Liver (tissue), 9 donors: ENCODE results near the gene SOX13. TPM values are rescaled to one million over a fixed set of nuclear protein-coding genes. Genes with fewer than 3 reads are reported as not detected.
"Not testable (repeated sequence)": the region's sequence is repeated elsewhere in the genome, so short reads cannot be mapped to it uniquely, and the experiment has no call there.

Source experiments
- DNase-seq: peaks from one replicate; pipeline ENCODE4 v3.0.0-alpha.2; 2017; ENCODE audit warnings: low spot score
- H3K27ac ChIP-seq, 2 donors: one replicate each; pipeline ENCODE4 v1.7.0; 2013; ENCODE audit warnings: inconsistent platforms in 2 of 2, low read length in 2 of 2, control low read depth in 1 of 2, low read depth in 1 of 2, mild to moderate bottlenecking in 1 of 2
- H3K27me3 ChIP-seq, 4 donors: one replicate each; pipeline versions ENCODE4 v1.6.1 to v1.7.0; 2013; ENCODE audit warnings: low read length in 3 of 4, inconsistent platforms in 1 of 4, mild to moderate bottlenecking in 1 of 4, moderate library complexity in 1 of 4; ENCODE audit not compliant: control insufficient read depth in 4 of 4, insufficient read depth in 4 of 4
- H3K36me3 ChIP-seq, 4 donors: one replicate each; pipeline versions ENCODE4 v1.6.1 to v1.7.0; 2013; ENCODE audit warnings: low read length in 3 of 4, mild to moderate bottlenecking in 3 of 4, low read depth in 1 of 4, moderate library complexity in 1 of 4; ENCODE audit not compliant: control insufficient read depth in 4 of 4, insufficient read depth in 3 of 4
- H3K4me1 ChIP-seq, 4 donors: one replicate each; pipeline versions ENCODE4 v1.6.1 to v1.7.0; 2013; ENCODE audit warnings: low read length in 3 of 4, mild to moderate bottlenecking in 3 of 4, moderate library complexity in 1 of 4; ENCODE audit not compliant: control insufficient read depth in 4 of 4, insufficient read depth in 4 of 4
- H3K4me3 ChIP-seq, 3 donors: one replicate each; pipeline versions ENCODE4 v1.6.1 to v1.7.0; 2013; ENCODE audit warnings: low read length in 3 of 3, control low read depth in 1 of 3, low read depth in 1 of 3, mild to moderate bottlenecking in 1 of 3
- H3K9ac ChIP-seq, 2 donors: one replicate each; pipeline ENCODE4 v1.7.0; 2013; ENCODE audit warnings: low read length in 2 of 2, mild to moderate bottlenecking in 2 of 2, moderate library complexity in 2 of 2, control low read depth in 1 of 2, low read depth in 1 of 2
- H3K9me3 ChIP-seq, 4 donors: one replicate each; pipeline versions ENCODE4 v1.6.1 to v1.7.0; 2013; ENCODE audit warnings: low read length in 3 of 4; ENCODE audit not compliant: control insufficient read depth in 4 of 4
- EGR1 ChIP-seq, 2 donors: IDR thresholded peaks; 2 replicates each; pipeline ENCODE4 v1.6.1; 2016 to 2018; ENCODE audit warnings: antibody characterized with exemption in 2 of 2, low read depth in 2 of 2
- GABPA ChIP-seq, 2 donors: IDR thresholded peaks in 1 of 2; conservative IDR thresholded peaks in 1 of 2; 2 replicates each; pipeline ENCODE4 v1.6.1; 2016; ENCODE audit warnings: antibody characterized with exemption in 2 of 2, mild to moderate bottlenecking in 1 of 2, moderate library complexity in 1 of 2
- HNF4A ChIP-seq, 2 donors: conservative IDR thresholded peaks; 2 replicates each; pipeline ENCODE4 v1.6.1; 2016; ENCODE audit warnings: antibody characterized with exemption in 2 of 2, mild to moderate bottlenecking in 2 of 2
- JUND ChIP-seq, 2 donors: IDR thresholded peaks; 2 replicates each; pipeline ENCODE4 v1.6.1; 2016; ENCODE audit warnings: antibody characterized with exemption in 2 of 2
- RXRA ChIP-seq, 2 donors: IDR thresholded peaks; 2 replicates each; pipeline ENCODE4 v1.6.1; 2017 to 2018; ENCODE audit warnings: antibody characterized with exemption in 2 of 2, mild to moderate bottlenecking in 1 of 2
- TAF1 ChIP-seq: conservative IDR thresholded peaks from 2 replicates; pipeline ENCODE4 v1.6.1; 2016; ENCODE audit warnings: antibody characterized with exemption, mild to moderate bottlenecking
- YY1 ChIP-seq: IDR thresholded peaks from 2 replicates; pipeline ENCODE4 v1.6.1; 2016; ENCODE audit warnings: antibody characterized with exemption, mild to moderate bottlenecking
- WGBS: extraction: QIAGEN DNeasy Blood & Tissue Kit; methylation state at CpG from one replicate; pipeline ENCODE4 v1.1.7; 2013; 5-methylcytosine and 5-hydroxymethylcytosine counted together
- polyA plus RNA-seq, 2 donors: library from polyadenylated mRNA; stranded (reverse) in 1 of 2; unstranded in 1 of 2; fragments of 200-250 nt in 1 of 2; fragments of >200 nt in 1 of 2; fragmentation: Nextera tagmentation in 1 of 2; extraction: Ambion mirVana in 1 of 2; gene quantifications; one replicate each; pipeline versions ENCODE4 v1.2.1 to v1.2.3, GENCODE V29; 2013 to 2015
- total RNA-seq, 2 donors: library from RNA; depleted of rRNA; stranded (reverse); fragments of >200 nt; gene quantifications; one replicate each; pipeline ENCODE4 v1.2.3, GENCODE V29; 2014
- TF ChIP-seq, protein P1 (sequence below): IDR thresholded peaks from 2 replicates; pipeline ENCODE4 v1.6.1; 2016; ENCODE audit warnings: antibody characterized with exemption
- TF ChIP-seq, protein P2 (sequence below): IDR thresholded peaks from 2 replicates; pipeline ENCODE4 v1.6.1; 2016; ENCODE audit warnings: antibody characterized with exemption
- TF ChIP-seq, protein P3 (sequence below): fragments of 150-350 bp; IDR thresholded peaks from 2 replicates; pipeline ENCODE4 v1.5.1; 2017; ENCODE audit warnings: improper control_type of control experiment, low read depth, low read length; ENCODE audit not compliant: missing input control
- TF ChIP-seq, protein P4 (sequence below): IDR thresholded peaks from 2 replicates; pipeline ENCODE4 v1.6.1; 2016; ENCODE audit warnings: antibody characterized with exemption, mild to moderate bottlenecking
- TF ChIP-seq, protein P5 (sequence below): IDR thresholded peaks from 2 replicates; pipeline ENCODE4 v1.6.1; 2016; ENCODE audit warnings: antibody characterized with exemption
- donor health status: healthy.
- donor health status: healthy.
- donor health status: healthy.
- donor health status: healthy.
- donor health status: healthy.

The SOX13 gene
- total and polyA plus RNA-seq, 4 donors = 7.8 to 15.5 (median 8.7) TPM

DNA sequence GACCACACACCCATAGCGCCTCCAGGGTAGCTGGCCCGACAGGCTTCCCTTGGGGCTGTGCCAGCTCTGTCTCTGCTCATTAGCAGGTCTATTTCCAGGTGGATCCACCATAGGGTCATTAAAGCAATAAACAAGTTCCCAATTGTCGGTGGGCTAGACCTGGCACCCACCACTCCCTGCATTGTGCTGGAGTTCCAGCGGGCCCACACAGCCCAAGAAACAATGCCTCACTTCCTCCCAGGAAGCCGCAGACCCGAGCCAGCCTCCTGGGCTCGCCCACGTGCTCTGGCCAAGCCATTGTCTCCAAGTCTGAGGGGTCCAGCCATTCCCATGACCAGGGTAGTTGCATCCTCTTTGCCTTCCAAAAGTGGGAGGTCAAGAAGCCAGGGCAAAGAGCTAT lies 27.5 kb upstream of the SOX13 start:
- 79% methylated on average over 8 of the region's 8 CpGs for WGBS
- no peaks in the 10 kb centered on the region for H3K9me3 ChIP-seq
- H3K9ac ChIP-seq = no peak overlapping the region
- no peak for DNase-seq
- TF ChIP-seq, protein P1, sequence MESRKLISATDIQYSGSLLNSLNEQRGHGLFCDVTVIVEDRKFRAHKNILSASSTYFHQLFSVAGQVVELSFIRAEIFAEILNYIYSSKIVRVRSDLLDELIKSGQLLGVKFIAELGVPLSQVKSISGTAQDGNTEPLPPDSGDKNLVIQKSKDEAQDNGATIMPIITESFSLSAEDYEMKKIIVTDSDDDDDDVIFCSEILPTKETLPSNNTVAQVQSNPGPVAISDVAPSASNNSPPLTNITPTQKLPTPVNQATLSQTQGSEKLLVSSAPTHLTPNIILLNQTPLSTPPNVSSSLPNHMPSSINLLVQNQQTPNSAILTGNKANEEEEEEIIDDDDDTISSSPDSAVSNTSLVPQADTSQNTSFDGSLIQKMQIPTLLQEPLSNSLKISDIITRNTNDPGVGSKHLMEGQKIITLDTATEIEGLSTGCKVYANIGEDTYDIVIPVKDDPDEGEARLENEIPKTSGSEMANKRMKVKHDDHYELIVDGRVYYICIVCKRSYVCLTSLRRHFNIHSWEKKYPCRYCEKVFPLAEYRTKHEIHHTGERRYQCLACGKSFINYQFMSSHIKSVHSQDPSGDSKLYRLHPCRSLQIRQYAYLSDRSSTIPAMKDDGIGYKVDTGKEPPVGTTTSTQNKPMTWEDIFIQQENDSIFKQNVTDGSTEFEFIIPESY = no peak
- TF ChIP-seq JUND (IDR thresholded peaks at IDR 0.05) = no peak
- no peak for TF ChIP-seq HNF4A (conservative IDR thresholded peaks at IDR 0.05)
- TF ChIP-seq, protein P2, sequence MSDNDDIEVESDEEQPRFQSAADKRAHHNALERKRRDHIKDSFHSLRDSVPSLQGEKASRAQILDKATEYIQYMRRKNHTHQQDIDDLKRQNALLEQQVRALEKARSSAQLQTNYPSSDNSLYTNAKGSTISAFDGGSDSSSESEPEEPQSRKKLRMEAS = no peak
- no peak for TF ChIP-seq RXRA (IDR thresholded peaks at IDR 0.05)
- TF ChIP-seq, protein P3, sequence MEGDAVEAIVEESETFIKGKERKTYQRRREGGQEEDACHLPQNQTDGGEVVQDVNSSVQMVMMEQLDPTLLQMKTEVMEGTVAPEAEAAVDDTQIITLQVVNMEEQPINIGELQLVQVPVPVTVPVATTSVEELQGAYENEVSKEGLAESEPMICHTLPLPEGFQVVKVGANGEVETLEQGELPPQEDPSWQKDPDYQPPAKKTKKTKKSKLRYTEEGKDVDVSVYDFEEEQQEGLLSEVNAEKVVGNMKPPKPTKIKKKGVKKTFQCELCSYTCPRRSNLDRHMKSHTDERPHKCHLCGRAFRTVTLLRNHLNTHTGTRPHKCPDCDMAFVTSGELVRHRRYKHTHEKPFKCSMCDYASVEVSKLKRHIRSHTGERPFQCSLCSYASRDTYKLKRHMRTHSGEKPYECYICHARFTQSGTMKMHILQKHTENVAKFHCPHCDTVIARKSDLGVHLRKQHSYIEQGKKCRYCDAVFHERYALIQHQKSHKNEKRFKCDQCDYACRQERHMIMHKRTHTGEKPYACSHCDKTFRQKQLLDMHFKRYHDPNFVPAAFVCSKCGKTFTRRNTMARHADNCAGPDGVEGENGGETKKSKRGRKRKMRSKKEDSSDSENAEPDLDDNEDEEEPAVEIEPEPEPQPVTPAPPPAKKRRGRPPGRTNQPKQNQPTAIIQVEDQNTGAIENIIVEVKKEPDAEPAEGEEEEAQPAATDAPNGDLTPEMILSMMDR = no peak
- H3K36me3 ChIP-seq = no peaks in the 10 kb centered on the region
- H3K4me1 ChIP-seq = peaks cover 0 to under 1% (median 0%) of the 10 kb centered on the region in 4 donors
- no peak overlapping the region for H3K4me3 ChIP-seq
- H3K27me3 ChIP-seq = no peaks in the 10 kb centered on the region
- no peak overlapping the region for H3K27ac ChIP-seq

DNA sequence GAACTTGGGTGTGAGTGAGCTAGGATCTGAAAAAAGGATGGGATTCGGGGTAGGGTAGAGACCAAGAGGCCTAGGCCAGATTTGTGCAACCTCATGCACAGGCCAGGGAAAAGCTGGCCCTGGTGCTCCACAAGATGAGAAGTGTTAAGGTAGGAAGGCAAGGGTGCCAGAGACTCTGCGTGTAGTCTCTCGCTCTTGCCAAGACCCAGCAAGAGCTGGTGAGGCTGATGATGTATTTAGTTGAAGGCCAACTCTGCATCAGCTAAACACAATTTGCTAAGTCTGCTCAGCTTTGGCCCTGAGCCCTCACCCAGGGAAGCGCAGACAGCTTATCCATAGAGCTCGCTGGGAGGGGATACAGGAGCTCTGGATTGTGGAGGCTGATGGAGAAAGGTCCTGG lies 26.6 kb upstream of the SOX13 start:
- Histone ChIP-seq H3K4me1 (peaks cover 1 to 5% (median 3%) of the 10 kb centered on the region in 4 donors), H3K9ac (no peak overlapping the region), H3K27ac (no peak overlapping the region), H3K4me3 (no peak overlapping the region), H3K27me3 (no peaks in the 10 kb centered on the region), H3K36me3 (no peaks in the 10 kb centered on the region), H3K9me3 (no peaks in the 10 kb centered on the region)
- TF ChIP-seq YY1 (no peak), JUND (IDR thresholded peaks at IDR 0.05) (no peak), EGR1 (IDR thresholded peaks at IDR 0.05; ENCODE audit: low read depth in 2 of 2) (no peak), TAF1 (no peak), GABPA (IDR thresholded peaks at IDR 0.05 in 1 of 2, conservative IDR thresholded peaks at IDR 0.05 in 1 of 2) (no peak)
- TF ChIP-seq, protein P3 = no peak
- TF ChIP-seq, protein P1 = no peak
- TF ChIP-seq, protein P2 = no peak
- TF ChIP-seq, protein P4, sequence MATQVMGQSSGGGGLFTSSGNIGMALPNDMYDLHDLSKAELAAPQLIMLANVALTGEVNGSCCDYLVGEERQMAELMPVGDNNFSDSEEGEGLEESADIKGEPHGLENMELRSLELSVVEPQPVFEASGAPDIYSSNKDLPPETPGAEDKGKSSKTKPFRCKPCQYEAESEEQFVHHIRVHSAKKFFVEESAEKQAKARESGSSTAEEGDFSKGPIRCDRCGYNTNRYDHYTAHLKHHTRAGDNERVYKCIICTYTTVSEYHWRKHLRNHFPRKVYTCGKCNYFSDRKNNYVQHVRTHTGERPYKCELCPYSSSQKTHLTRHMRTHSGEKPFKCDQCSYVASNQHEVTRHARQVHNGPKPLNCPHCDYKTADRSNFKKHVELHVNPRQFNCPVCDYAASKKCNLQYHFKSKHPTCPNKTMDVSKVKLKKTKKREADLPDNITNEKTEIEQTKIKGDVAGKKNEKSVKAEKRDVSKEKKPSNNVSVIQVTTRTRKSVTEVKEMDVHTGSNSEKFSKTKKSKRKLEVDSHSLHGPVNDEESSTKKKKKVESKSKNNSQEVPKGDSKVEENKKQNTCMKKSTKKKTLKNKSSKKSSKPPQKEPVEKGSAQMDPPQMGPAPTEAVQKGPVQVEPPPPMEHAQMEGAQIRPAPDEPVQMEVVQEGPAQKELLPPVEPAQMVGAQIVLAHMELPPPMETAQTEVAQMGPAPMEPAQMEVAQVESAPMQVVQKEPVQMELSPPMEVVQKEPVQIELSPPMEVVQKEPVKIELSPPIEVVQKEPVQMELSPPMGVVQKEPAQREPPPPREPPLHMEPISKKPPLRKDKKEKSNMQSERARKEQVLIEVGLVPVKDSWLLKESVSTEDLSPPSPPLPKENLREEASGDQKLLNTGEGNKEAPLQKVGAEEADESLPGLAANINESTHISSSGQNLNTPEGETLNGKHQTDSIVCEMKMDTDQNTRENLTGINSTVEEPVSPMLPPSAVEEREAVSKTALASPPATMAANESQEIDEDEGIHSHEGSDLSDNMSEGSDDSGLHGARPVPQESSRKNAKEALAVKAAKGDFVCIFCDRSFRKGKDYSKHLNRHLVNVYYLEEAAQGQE = no peak
- TF ChIP-seq, protein P5, sequence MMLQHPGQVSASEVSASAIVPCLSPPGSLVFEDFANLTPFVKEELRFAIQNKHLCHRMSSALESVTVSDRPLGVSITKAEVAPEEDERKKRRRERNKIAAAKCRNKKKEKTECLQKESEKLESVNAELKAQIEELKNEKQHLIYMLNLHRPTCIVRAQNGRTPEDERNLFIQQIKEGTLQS = no peak
- 96% methylated on average over 5 of the region's 5 CpGs for WGBS
- no peak for DNase-seq

DNA sequence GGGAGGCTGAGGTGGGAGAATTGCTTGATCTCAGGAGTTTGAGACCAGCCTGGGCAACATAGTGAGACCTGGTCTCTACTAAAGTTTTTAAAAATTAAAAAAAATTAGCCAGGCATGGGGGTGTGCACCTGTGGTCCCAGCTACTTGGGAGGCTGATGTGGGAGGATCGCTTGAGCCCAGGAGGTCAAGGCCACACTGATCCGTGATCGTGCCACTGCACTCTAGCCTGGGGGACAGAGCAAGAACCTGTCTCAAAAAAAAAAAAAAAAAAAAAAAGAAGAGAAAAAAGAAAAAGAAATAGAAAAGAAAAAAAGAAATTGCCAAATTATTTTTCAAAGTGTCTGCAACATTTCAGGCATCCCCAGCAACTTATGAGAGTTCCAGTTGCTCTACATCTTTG lies 24.1 kb upstream of the SOX13 start:
- not testable (repeated sequence) for H3K27ac ChIP-seq, H3K9me3 ChIP-seq, H3K36me3 ChIP-seq, H3K4me1 ChIP-seq, DNase-seq, H3K9ac ChIP-seq, H3K27me3 ChIP-seq, H3K4me3 ChIP-seq
- WGBS = 66% methylated on average over 3 of the region's 3 CpGs
